Suprapubic skin (tissue), 4 donors: ENCODE measurements around the gene KRTAP9-4.

Experiments used
- CTCF ChIP-seq, 2 donors: fragments of 200-600 bp in 1 of 2; fragments of 450-650 bp in 1 of 2; sonication (generic) in 1 of 2; IDR thresholded peaks; one replicate each; pipeline ENCODE4 v1.5.1; 2016 to 2019; ENCODE audit warnings: antibody characterized with exemption in 2 of 2, mild to moderate bottlenecking in 1 of 2, moderate library complexity in 1 of 2
- POLR2A ChIP-seq, 2 donors: fragments of 450-650 bp; IDR thresholded peaks; one replicate each; pipeline ENCODE4 v1.6.1; 2017; ENCODE audit warnings: antibody characterized with exemption in 2 of 2, mild to moderate bottlenecking in 2 of 2, moderate library complexity in 2 of 2
- POLR2AphosphoS5 ChIP-seq, 3 donors: sonication (generic); formaldehyde crosslinking; IDR thresholded peaks; one replicate each; pipeline ENCODE4 v1.6.1; 2017; ENCODE audit warnings: antibody characterized with exemption in 3 of 3

- TF ChIP-seq CTCF (IDR thresholded peaks at IDR 0.05) (no peak), POLR2A (IDR thresholded peaks at IDR 0.05) (no peak), POLR2AphosphoS5 (IDR thresholded peaks at IDR 0.05) (no peak)
Measured at GRCh38 chr17:41231731-41232130, 17.8 kb upstream of the KRTAP9-4 start.
